Cerebellar nuclear complex (tissue), 1 donor: ENCODE measurements around the gene PRKN.
"Not testable (repeated sequence)": the region's sequence is repeated elsewhere in the genome, so short reads cannot be mapped to it uniquely, and the experiment has no call there.

Experiments
- DNase-seq, 2 experiments: peaks; one replicate each; lab custom pipeline; 2025; lab: John Stamatoyannopoulos, UW

Gene PRKN

GRCh38 chr6:162710936-162711335 is 16.6 kb downstream of the PRKN start:
- no peak for DNase-seq

- DNase-seq, result no peak
Measured at GRCh38 chr6:162710419-162710818, 17.1 kb downstream of the PRKN start.

- DNase-seq, result no peak
Measured at GRCh38 chr6:162709431-162709830, 18.1 kb downstream of the PRKN start.

- DNase-seq, result no peak
Measured at GRCh38 chr6:162708971-162709370, 18.6 kb downstream of the PRKN start.

GRCh38 chr6:162706232-162706631 is 21.3 kb downstream of the PRKN start:
- no peak for DNase-seq

GRCh38 chr6:162705736-162706135 is 21.8 kb downstream of the PRKN start:
- DNase-seq, result no peak

GRCh38 chr6:162704001-162704400 is 23.6 kb downstream of the PRKN start:
- DNase-seq, result no peak

GRCh38 chr6:162702446-162702845 is 25.1 kb downstream of the PRKN start:
- DNase-seq, result no peak

- no peak for DNase-seq
Measured at GRCh38 chr6:162701551-162701950, 26.0 kb downstream of the PRKN start.

- no peak for DNase-seq
Measured at GRCh38 chr6:162700966-162701365, 26.6 kb downstream of the PRKN start.

- DNase-seq, result no peak
Measured at GRCh38 chr6:162699961-162700360, 27.6 kb downstream of the PRKN start.

GRCh38 chr6:162698440-162698839 is 29.1 kb downstream of the PRKN start:
- DNase-seq, result no peak

GRCh38 chr6:162697872-162698403 is 29.6 kb downstream of the PRKN start:
- DNase-seq, result no peak

GRCh38 chr6:162690158-162690557 is 37.4 kb downstream of the PRKN start:
- no peak for DNase-seq

- no peak for DNase-seq
Measured at GRCh38 chr6:162688751-162689345, 38.7 kb downstream of the PRKN start.

GRCh38 chr6:162685586-162685985 is 42.0 kb downstream of the PRKN start:
- no peak for DNase-seq

GRCh38 chr6:162684961-162685360 is 42.6 kb downstream of the PRKN start:
- no peak for DNase-seq

- no peak for DNase-seq
Measured at GRCh38 chr6:162684052-162684451, 43.5 kb downstream of the PRKN start.

- no peak for DNase-seq
Measured at GRCh38 chr6:162683135-162683534, 44.4 kb downstream of the PRKN start.

- DNase-seq, result no peak
Measured at GRCh38 chr6:162681447-162681846, 46.1 kb downstream of the PRKN start.

GRCh38 chr6:162680871-162681270 is 46.7 kb downstream of the PRKN start:
- no peak for DNase-seq

GRCh38 chr6:162680367-162680766 is 47.2 kb downstream of the PRKN start:
- no peak for DNase-seq

- DNase-seq, result no peak
Measured at GRCh38 chr6:162679681-162680080, 47.9 kb downstream of the PRKN start.

- DNase-seq, result not testable (repeated sequence)
Measured at GRCh38 chr6:162678896-162679295, 48.7 kb downstream of the PRKN start.
